Measurements from ENCODE around the gene CAMK1D. TPM values are rescaled to one million over a fixed set of nuclear protein-coding genes. Genes with fewer than 3 reads are reported as not detected.

CAMK1D gene
- total and polyA plus RNA-seq, 10 of the 15 experiments (the other 5 are each of a cell fraction or from before 2014, with no cell fraction given) = 2.1 to 35.5 (median 14.7) TPM

DNA sequence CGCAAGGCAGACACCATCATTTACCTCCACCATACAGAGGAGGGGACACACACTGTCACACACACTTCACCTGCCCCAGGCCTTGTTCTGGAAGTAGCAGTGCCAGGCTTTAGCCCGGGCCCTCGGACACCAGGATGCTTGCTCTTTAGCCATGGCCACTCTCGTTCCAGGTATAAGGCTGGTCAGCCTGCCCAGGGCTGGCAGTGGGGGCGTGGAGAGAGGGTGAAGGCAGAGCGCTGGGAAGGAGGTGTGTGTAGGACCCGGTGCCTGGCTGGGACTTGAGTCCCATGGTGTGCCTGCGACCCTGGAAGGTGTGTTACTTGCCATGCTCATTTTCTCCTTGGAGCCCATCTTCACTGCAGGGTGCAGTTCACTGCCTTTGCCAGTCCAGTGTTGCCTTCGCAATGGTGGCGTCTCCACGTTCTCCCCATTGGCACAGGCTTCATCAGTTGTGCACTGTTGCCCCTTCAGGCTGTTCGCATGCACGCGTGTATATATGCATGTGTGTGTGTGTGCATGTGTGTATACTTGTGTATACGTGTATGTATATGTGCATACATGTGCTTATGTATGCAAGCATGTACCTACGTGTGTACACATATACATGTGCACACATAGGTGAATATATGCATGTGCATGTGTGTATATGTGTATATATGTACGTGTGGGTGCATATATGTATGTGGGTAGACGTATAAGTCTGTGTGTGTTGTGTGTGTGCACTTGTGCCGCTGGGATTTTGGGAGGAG is 153.4 kb downstream of the CAMK1D start:
- no peaks in the 10 kb centered on the region for H3K36me3 ChIP-seq (ENCODE audit: control insufficient read depth in 2 of 2, insufficient read depth in 2 of 2, low read length in 1 of 2)
- CTCF ChIA-PET = no interaction called here
- FAIRE-seq = no peak
- H3K4me3 ChIP-seq = no peak overlapping the region
- POLR2A ChIA-PET = no interaction called here
- in situ Hi-C loops (cut with MboI) = no loop called here
- SMC1A ChIA-PET (ENCODE audit: uncharacterized antibody, unreplicated experiment) = no interaction called here
- H3K4me2 ChIP-seq (ENCODE audit: control insufficient read depth, insufficient read depth) = no peak overlapping the region
- 88% methylated on average over 19 of the region's 19 CpGs for WGBS (ENCODE audit: insufficient coverage, insufficient replicate concordance, low lambda C conversion rate, missing lambda C conversion rate)
- no peaks in the 10 kb centered on the region for H4K20me1 ChIP-seq (ENCODE audit: control insufficient read depth, insufficient read depth)
- H3K79me2 ChIP-seq (ENCODE audit: control insufficient read depth, insufficient read depth, low read length) = no peaks in the 10 kb centered on the region; the same call in 1 of the 2 replicates
- H3K27me3 ChIP-seq (replicated peaks in 1 of 2; ENCODE audit: control insufficient read depth in 2 of 2, insufficient read depth in 2 of 2, low read length in 1 of 2) = no peaks in the 10 kb centered on the region
- BruUV-seq (replicated peaks) = no TSS peak
- TF ChIP-seq SMARCA5 (IDR thresholded peaks at IDR 0.05) (no peak), ZNF207 (IDR thresholded peaks at IDR 0.05; ENCODE audit: borderline replicate concordance) (no peak), NFIC (IDR thresholded peaks at IDR 0.05; ENCODE audit: low read depth, low read length) (no peak), KLF5 (IDR thresholded peaks at IDR 0.05; ENCODE audit: partially characterized antibody) (no peak), SIX5 (IDR thresholded peaks at IDR 0.05; ENCODE audit: low read depth, low read length, severe bottlenecking) (no peak), CHD4 (IDR thresholded peaks at IDR 0.05) (no peak), ATF7 (IDR thresholded peaks at IDR 0.05; ENCODE audit: low read depth) (no peak), PAX5 (IDR thresholded peaks at IDR 0.05; ENCODE audit: borderline replicate concordance, low read depth, low read length) (no peak), IKZF1 (conservative IDR thresholded peaks at IDR 0.05) (no peak), RBBP5 (conservative IDR thresholded peaks at IDR 0.05) (no peak), ZNF24 (IDR thresholded peaks at IDR 0.05) (no peak), SREBF1 (IDR thresholded peaks at IDR 0.05; ENCODE audit: low read length) (no peak)
- TF ChIP-seq, protein P1, sequence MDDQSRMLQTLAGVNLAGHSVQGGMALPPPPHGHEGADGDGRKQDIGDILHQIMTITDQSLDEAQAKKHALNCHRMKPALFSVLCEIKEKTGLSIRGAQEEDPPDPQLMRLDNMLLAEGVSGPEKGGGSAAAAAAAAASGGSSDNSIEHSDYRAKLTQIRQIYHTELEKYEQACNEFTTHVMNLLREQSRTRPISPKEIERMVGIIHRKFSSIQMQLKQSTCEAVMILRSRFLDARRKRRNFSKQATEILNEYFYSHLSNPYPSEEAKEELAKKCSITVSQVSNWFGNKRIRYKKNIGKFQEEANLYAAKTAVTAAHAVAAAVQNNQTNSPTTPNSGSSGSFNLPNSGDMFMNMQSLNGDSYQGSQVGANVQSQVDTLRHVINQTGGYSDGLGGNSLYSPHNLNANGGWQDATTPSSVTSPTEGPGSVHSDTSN (IDR thresholded peaks at IDR 0.05; ENCODE audit: insufficient replicate concordance, low read depth, low read length) = no peak
- TF ChIP-seq, protein P2, sequence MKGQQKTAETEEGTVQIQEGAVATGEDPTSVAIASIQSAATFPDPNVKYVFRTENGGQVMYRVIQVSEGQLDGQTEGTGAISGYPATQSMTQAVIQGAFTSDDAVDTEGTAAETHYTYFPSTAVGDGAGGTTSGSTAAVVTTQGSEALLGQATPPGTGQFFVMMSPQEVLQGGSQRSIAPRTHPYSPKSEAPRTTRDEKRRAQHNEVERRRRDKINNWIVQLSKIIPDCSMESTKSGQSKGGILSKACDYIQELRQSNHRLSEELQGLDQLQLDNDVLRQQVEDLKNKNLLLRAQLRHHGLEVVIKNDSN (IDR thresholded peaks at IDR 0.05; ENCODE audit: borderline replicate concordance, extremely low read length, insufficient read depth, low read depth, low read length) = no peak
- no peak overlapping the region for H3K9ac ChIP-seq (ENCODE audit: control insufficient read depth, insufficient read depth, low read length)
- no peaks in the 10 kb centered on the region for H3K9me3 ChIP-seq (replicated peaks; ENCODE audit: control insufficient read depth, insufficient read depth, low read length)
- H3K27ac ChIP-seq (ENCODE audit: control insufficient read depth, insufficient read depth) = no peak overlapping the region
- RAD21 ChIA-PET (ENCODE audit: unreplicated experiment) = no interaction called here
- DNase-seq (ENCODE audit: low read depth, low spot score) = no peak
- H2AFZ ChIP-seq (ENCODE audit: control insufficient read depth, low read depth, low read length) = no peak overlapping the region
- intact Hi-C loops (cut with micrococcal nuclease; ENCODE audit: unreplicated experiment) = no loop called here
- H3K4me1 ChIP-seq (ENCODE audit: control insufficient read depth, insufficient read depth, low read length) = peaks cover 3% of the 10 kb centered on the region
- ATAC-seq = no peak

Measured in GM12878 (cell line).